ENCODE data around the gene SGCD.

SGCD gene

DNA sequence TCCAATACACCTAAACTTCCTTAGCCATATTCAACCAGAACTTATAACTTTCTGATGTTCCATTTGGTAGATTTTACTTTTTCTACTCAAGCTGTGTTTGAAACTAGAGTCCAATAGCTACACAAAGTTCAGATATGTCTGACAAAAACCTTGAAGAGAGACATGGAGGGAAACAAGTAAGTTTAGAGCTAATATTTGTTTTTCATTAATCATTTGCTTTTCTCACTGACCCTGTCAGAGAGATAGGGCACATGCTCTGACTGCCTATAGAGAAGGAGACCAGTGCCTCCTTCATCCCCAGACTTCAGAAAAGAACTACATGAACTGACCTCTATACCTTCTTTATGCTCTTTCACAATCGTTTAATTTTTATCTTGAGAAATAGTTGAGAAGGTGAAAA is 366.1 kb downstream of the SGCD start:
- DNase-seq (ENCODE audit: low spot score), result no peak

DNA sequence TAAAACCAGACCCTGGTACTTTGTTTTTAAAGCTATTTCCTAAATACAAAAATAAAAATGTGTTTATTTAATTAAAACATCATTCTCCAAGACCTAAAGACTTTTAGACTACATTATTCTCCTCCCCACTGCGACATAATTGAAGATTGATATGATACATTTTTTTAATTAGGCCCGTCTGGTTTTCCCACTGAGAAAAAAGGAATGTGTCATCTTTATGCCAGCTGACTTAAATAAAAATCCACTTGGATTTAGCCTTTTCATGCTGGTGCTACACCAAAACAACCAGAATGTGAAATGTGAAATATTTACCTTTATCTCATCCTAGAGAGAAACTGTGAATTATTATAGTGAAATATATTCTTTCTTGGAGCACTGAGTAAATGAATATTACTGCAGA is 367.6 kb downstream of the SGCD start:
- Histone ChIP-seq H3K27ac (no peak overlapping the region), H3K4me3 (no peak overlapping the region)
- TF ChIP-seq, protein P1, sequence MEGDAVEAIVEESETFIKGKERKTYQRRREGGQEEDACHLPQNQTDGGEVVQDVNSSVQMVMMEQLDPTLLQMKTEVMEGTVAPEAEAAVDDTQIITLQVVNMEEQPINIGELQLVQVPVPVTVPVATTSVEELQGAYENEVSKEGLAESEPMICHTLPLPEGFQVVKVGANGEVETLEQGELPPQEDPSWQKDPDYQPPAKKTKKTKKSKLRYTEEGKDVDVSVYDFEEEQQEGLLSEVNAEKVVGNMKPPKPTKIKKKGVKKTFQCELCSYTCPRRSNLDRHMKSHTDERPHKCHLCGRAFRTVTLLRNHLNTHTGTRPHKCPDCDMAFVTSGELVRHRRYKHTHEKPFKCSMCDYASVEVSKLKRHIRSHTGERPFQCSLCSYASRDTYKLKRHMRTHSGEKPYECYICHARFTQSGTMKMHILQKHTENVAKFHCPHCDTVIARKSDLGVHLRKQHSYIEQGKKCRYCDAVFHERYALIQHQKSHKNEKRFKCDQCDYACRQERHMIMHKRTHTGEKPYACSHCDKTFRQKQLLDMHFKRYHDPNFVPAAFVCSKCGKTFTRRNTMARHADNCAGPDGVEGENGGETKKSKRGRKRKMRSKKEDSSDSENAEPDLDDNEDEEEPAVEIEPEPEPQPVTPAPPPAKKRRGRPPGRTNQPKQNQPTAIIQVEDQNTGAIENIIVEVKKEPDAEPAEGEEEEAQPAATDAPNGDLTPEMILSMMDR (IDR thresholded peaks at IDR 0.05), result no peak
- DNase-seq (ENCODE audit: low spot score), result no peak

More for the DNA sequence above, 366.1 kb downstream of the SGCD start:
- Histone ChIP-seq H3K27ac (no peak overlapping the region), H3K4me3 (no peak overlapping the region)
- TF ChIP-seq, protein P1 (IDR thresholded peaks at IDR 0.05), result no peak

DNA sequence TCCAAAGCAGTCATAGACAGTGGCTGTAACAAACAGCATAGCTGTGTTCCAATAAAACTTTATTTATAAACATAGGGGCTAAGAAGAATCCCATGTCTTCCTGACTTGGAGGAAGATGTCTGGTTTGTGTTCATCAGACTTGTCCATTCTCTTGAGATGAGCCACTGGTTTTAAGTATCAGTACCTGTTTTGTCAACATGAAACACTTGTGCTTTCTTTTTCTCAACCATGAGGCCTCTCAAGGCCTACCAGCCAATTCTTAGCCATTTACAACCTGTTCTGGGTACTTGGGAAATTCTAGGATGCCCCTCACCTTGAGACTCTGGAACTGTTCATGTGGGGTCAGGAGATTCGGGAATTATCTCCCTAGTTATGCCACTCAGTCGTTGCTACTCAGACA is 368.8 kb downstream of the SGCD start:
- no peak for DNase-seq (ENCODE audit: low spot score)
- H3K27ac ChIP-seq, result no peak overlapping the region
- TF ChIP-seq, protein P1 (IDR thresholded peaks at IDR 0.05), result no peak
- no peak overlapping the region for H3K4me3 ChIP-seq

DNA sequence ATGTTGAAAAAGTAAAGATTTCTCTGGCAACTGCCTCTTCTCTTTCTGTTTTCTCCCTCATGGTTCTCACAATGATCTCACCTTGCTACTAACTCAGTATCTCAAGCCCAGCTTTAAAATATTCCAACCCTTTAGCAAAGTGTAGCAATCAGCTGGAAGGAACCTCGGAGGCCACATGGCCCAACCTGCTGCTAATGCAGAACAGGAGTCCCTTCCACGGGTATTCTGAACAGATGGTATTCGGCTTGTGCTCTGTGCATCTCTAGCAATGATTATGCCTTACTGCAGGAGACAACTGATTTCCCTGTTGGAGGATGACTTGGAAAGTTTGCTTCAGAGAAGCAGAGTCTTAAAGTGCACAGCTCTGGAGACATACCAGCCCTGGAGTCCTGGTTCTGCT is 371.4 kb downstream of the SGCD start:
- TF ChIP-seq, protein P1 (IDR thresholded peaks at IDR 0.05), result no peak
- no peak overlapping the region for H3K27ac ChIP-seq
- no peak for DNase-seq (ENCODE audit: low spot score)
- H3K4me3 ChIP-seq, result no peak overlapping the region

DNA sequence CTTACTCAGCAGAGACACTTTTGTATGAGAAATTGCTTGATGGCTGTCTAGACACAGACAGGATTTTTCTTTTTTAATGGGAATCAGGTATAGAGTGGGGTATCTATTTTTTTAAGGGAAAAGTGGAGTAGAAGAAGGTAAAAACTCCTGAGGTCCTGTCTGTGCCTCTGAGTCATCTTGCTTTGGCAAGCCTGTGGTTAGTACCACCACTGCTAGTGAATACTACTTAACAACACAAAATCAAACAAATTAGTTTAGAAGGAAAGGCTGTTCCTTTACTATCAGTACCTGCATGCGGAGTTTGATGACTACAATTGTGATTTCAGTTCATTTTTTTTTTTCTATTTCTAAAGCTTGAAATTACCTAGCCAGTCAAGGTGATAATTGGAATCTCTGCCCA is 372.2 kb downstream of the SGCD start:
- Histone ChIP-seq H3K27ac (no peak overlapping the region), H3K4me3 (no peak overlapping the region)
- TF ChIP-seq, protein P1 (IDR thresholded peaks at IDR 0.05), result no peak
- no peak for DNase-seq (ENCODE audit: low spot score)

DNA sequence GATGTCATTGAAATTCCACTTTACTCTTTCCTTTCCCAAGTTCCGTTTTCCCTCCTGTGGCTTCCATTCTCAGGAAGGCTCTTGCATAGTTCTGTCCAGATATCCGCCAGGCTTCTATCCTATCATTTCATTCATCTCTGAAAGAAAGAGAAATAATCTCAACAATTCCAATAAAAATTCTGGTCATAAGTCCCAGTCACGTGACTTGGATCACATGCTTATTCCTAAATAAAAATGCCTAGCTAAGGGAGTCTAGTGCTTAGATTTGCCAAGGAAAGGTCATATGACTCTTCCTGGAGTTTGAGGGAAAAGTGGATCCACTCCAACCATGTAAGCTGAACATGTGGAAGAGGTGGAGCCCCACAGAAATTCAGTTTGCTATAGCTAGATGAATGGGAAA is 377.2 kb downstream of the SGCD start:
- Histone ChIP-seq H3K4me3 (no peak overlapping the region), H3K27ac (no peak overlapping the region)
- DNase-seq (ENCODE audit: low spot score), result no peak
- TF ChIP-seq, protein P1 (IDR thresholded peaks at IDR 0.05), result no peak

DNA sequence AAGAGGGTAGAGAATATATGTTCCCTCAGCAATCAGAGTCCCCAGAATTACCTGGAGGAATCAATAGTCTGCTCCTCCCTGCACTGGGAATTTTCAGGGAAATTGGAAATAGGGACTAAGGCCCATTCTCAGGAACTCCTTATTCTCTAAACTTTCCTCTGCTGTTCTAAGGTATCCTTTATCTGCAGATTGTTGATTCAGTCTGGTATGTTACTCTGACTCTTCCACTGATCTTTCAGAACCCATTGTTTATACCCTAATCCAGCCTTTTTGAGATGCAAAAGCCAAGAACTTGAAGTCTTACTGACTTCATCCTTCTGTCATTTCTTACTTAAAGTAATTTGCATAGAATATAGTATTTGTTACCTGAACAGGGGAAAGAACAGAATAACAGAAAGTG is 379.7 kb downstream of the SGCD start:
- H3K27ac ChIP-seq, result no peak overlapping the region
- no peak for DNase-seq (ENCODE audit: low spot score)
- no peak overlapping the region for H3K4me3 ChIP-seq
- TF ChIP-seq, protein P1 (IDR thresholded peaks at IDR 0.05), result no peak
